Stimulated activated CD4-positive, alpha-beta T cell treated with anti-CD3 and anti-CD28 coated beads, Interleukin-2, amount 100 ng/mL, for 24 hours (primary cell): ENCODE measurements around the gene CCDC28A.

Experiments used
- DNase-seq, 2 donors: peaks; one replicate each; pipeline ENCODE4 v3.0.0-alpha.2; 2020

The CCDC28A gene

GRCh38 chr6:138796771-138797170 lies 23.2 kb downstream of the CCDC28A start:
- DNase-seq = no peak

DNA sequence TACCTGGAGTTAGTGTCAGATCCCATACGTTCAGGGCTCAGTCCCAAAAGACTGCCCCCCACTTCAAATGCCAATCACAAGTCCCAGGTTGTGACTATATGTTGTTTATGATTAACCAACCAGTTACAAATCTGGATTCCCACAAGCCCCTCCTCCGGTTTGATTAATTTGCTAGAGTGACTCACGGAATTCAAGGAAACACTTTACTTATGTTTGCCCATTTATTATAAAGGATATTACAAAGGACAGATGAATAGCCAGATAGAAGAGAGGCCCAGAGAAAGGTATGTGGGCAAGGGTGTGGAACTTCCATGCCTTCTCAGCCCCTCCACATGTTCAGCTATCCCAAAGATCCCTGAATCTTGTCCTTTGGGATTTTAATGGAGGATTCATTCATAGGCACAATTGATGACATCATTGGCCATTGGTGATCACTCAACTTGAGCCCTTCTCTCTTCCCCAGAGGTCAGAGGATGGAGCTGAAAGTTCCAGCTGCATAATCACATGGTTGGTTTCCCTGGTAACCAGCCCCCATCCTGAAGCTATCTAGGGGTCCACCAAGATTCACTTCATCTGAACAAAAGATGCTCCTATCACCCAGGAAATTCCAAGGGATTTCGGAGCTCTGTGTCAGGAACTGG lies 24.4 kb downstream of the CCDC28A start:
- no peak for DNase-seq

DNA sequence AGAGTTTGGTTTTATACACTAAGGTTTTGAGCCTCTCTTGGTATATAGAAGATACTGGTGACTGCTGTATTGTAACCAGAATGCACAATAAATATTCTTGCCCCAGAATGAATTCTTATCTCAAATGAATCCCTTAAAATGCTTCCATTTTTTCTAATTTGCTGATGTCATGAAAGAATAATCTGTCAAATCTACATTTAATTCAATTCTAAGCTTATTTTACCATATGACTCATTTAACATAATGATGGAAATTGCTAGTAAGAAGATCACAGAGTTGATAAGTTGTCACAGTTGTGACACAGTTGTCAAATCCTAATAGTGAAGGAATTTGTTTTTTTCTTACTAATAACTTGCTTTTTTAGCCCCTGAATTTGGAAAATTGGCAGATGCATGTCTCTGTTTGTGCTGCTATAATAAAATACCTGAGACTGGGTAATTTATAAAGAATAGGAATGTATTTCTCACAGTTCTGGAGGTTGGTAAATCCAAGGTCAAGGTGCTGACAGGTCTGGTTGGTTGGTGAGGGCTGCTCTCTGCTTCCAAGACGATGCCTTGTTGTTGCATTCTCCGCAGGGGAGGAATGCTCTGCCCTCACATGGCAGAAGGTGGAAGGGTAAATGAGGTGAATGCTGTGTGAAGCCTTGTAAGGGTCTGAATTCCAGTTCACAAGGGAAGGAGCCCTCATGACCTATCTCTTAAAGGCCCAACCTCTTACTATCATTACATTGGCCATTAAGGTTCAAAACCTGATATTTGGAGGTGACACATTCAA lies 27.0 kb downstream of the CCDC28A start:
- no peak for DNase-seq

GRCh38 chr6:138803331-138803730 lies 29.8 kb downstream of the CCDC28A start:
- DNase-seq = no peak

- no peak for DNase-seq
Measured at GRCh38 chr6:138803861-138804260, 30.3 kb downstream of the CCDC28A start.

DNA sequence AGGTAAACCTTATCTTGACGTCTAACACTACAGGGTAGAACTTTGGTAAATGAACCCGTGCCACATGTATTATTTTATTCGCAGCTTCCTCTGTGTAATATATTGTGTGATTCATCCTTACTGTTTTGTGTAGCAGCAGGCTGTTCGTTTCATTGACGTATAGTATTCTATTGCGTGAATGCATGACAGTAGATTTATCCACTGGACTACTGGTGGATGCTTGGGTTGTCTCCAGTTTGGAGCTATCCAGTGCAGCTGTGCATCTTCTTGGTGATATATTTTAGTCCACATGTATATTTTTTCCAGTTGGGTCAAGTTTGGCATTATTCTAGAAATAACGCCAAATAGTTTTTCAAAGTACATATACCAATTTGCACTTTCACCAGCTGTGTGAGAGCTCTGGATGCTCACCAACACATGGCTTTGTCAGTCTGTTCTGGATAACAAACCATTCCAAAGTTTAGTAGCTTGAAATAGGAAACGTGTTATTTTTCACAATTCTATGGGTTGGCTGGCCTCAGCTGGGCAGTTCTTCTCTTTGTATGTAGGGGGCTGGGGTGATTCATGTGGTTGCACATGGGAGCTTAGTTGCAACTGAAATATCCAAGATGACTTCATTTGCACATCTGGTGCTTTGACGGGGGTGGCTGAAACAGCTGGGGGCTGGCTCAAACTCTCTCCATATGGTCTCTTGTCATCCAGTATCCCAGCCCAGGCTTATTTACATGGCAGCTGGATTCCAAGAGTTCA lies 31.6 kb downstream of the CCDC28A start:
- no peak for DNase-seq

GRCh38 chr6:138806889-138807288 lies 33.3 kb downstream of the CCDC28A start:
- no peak for DNase-seq

DNA sequence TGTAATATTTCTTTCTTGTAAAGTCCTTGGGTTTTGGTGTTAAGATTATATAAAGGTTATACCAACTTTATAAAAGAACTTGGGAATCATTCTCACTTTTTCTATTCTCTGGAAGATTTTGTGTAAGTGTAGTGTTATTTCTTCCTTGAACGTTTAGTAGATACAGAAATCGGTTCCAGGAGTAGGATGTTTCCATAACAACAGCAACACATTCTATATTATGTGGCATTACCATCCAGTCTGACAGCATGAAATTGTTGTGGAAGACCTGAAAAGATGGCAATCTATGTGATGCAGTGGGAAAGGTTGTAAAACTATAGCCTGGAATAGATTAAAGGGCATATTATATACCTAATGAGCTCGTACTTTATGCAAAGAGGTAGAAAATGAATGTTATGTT lies 36.1 kb downstream of the CCDC28A start:
- DNase-seq = no peak

GRCh38 chr6:138811866-138812265 lies 38.3 kb downstream of the CCDC28A start:
- no peak for DNase-seq

DNA sequence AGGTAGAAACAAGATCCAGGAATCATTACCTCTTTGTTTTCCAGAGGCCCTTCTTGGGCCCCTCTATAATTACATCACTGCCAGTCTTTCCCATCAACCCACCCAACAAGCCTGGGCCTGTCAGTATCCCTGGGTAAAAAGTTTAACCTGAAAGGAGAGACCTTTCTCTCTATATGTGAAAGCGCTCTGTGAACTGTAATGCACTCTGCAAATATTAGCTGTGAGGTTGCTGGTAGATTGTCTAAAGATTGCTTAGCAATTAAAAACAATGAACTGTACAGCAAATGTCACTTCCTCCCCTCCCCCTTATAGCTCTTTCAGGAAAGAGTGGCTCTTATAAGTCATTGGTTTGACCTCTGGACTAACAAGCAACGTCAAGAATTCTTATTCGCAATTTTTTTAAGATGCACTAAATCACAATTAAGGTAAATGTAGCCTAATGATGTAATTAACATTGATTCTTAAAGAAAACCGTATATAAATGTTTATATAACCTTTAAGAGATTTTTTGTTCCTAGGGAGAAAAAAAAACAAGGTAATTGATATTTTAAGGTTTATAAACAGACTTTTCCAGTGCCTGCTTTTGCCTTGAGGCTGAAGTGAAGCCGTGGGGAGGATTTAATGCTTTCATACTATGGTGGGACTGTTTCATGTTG lies 40.7 kb downstream of the CCDC28A start:
- no peak for DNase-seq

- no peak for DNase-seq
Measured at GRCh38 chr6:138815221-138815620, 41.7 kb downstream of the CCDC28A start.

DNA sequence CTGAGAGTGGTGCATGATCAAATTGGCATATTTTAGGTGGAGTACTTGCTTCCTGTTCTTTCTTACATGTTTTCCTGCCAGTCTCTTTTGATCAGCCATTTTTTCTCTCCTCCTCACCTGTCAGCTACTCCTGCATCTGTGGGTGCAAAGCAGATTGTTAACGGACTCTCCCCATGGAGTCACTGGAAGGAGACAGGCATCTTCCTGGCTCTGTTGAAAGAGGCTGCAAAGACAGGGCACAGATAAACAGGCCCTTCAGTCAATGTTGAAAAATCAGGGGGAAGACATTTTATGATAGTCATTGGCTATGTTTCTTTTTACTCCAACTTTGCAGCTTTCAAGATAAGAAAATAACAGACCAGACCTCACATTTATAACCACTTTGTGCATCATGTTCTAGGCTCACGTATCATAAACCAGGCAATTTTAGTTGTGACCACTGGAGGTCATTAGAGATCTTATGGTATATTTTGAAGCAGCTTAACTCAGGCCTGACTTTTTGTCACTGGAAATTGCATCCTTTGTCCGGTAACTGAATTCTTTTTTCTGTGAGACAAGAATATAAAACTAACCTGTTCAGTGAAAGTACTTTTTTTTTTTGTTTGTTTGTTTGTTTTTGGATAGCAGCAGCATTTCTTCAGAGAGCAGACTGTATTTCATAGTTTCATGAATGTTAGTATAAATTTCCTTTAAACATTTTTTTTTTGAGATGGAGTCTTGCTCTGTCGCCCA lies 42.4 kb downstream of the CCDC28A start:
- no peak for DNase-seq

- DNase-seq = no peak
Measured at GRCh38 chr6:138817799-138818198, 44.2 kb downstream of the CCDC28A start.

DNA sequence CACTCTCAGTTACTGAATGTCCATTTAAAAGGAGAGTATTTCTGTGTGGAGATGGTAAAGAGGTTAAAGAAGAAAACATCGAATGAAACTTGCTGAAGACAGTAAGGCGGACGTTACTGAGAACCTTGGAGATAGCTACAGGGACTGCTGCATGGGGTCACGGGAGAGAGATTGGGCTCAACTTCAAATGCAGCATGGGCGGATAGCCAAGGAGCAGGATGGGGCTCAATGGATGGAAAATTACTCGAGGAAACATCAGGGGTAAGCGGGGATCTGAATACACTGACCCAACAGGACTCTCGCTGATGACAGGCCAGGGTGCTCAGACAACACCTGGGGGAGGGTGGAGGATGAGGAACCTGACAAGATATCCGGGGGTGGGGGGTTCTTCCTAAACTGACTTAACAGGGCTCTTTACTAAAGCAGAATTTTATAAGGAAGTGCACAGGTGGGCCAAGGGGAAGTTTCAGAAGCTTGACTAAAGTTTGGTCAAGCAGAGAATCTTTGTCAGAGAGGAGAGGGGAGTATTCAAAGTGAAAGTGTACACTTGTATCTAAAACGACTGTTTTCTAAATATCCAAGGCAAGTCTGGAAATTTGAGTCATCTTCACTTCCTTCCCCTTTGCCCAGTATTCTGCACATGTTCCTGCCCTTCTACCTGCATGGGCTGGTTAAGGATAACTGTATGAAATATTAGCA lies 45.1 kb downstream of the CCDC28A start:
- DNase-seq = no peak

DNA sequence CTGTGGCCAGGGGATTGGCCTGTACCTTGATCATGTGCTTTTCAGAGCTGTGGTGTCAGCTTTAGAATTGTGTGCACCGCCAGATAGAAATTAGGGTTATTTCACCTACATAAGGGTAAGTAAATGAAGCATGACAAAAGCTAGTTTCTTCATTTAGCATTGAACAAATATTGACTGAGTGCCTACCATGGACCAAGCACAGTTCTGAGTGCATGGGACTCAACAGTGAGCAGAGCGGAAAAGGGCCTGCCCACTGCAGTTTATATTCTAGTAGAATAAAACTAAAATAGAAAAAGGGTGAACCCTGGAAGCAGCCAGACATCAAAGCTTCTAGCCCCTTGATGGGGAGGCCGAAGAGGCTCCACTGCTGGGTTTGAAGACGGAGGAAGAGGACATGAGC lies 48.0 kb downstream of the CCDC28A start:
- DNase-seq = no peak

DNA sequence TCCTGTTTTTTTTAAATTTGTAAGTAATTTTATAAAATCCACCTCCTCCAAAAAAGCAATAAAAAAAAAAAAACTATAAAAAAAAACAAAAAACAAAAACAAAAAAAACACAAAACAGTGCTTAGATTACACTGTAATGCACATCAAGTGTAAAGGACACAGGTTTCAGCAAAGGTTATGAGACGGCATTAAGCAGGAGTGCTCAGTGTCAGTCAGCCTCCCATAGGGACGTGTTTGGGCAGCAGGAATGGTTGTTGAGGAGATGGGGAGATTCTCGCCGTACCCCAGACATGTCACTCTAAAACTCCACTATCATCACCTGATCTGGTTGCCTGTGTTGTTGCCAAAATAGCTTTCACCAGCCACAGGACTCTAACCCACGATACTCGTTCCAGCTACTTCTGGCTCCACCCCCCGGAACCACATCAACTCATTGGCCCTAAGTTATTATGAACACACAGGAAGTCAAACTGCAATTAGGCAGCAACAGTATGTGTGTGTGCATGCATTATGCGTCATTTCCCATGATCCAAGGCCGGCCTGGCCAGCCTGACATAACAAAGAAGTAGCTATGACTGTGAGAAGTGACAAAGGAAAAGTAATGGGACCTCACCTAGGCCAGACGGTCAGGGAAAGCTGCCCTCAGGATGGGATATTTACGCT lies 51.0 kb downstream of the CCDC28A start:
- peak in 1 of 2 donors; percentile 9 for DNase-seq

DNA sequence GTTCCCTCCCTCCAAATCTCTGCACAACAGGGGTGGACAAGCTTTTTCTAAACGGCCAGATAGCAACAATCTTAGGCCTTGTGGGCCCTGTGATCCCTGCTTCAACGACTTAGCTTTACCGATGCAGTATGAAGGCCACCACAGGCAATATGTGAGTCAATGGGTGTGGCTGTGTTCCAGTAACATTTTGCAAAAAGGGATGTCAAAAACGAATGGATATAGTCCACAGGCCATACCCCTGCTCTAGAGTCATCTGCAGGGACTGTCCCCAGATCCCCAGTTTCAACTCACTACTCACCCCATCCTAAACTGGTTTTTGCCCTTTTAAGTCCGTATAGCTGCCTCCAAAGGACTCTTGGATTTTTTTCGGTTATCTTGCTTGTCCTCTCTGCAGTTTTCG lies 56.7 kb downstream of the CCDC28A start:
- no peak for DNase-seq

GRCh38 chr6:138832182-138832581 lies 58.6 kb downstream of the CCDC28A start:
- DNase-seq = no peak

DNA sequence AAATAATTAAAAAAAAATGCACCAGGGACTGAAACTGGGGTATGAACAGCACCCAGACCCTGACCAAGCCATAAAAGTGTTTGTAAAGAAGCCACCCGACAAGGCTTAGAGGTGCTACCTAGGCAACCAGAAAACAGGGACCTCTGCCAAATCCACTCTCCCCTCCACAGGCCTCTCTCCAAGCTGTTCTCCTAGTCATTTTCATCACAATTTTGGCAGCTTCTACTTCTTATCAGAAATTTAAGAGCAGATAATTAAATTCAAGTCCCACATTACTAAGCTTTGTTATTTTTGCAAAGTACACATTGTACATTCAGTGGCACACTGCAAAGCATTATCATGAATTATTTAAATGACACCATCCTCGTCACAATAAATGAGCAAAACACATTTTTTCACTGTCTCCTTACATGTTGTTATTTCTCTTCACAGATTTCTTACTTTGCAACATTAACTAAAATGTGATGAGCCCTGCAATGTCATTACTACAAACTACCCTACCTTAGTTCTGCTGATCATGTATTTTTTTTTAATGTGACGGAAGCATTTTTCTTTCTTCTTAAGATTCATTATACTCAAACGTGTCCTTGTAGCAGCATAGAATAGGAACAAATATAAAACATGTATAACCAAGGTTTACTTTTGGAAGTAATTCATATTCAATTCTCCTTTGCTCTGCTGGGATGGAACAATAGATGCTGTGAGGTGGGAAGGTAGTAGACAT lies 60.4 kb downstream of the CCDC28A start:
- DNase-seq = no peak

GRCh38 chr6:138837246-138837645 lies 63.7 kb downstream of the CCDC28A start:
- DNase-seq = no peak
